K562 (cell line): ENCODE data around the gene KCND2. TPM values are rescaled to one million over a fixed set of nuclear protein-coding genes. Genes with fewer than 3 reads are reported as not detected.

Source experiments
- ATAC-seq: fragments of 200-7000 bp; cut with Tn5 transposase; 3 replicates; pipeline ENCODE4 v1.9.1; 2020; ENCODE audit warnings: moderate library complexity
- BruUV-seq: library from RNA; stranded (reverse); fragments of 400-500 nt; replicated peaks from 2 replicates; lab custom pipeline; 2021; lab: Mats Ljungman, UMichigan
- CTCF ChIA-PET: fragments of 300-600 bp; formaldehyde crosslinking; extraction: SDS; loops from one replicate; lab custom pipeline; 2021; ENCODE audit warnings: low intra/inter-chr PET ratio; lab: Yijun Ruan, JAX
- POLR2A ChIA-PET: fragments of 300-600, 350-650 bp; sonication (Branson Sonifier 250); formaldehyde crosslinking; extraction: SDS; loops from one replicate; lab custom pipeline; 2021; ENCODE audit warnings: antibody characterized with exemption, inconsistent platforms; lab: Yijun Ruan, JAX
- DNase-seq, 4 experiments: peaks; one replicate each; pipeline versions ENCODE4 v3.0.0 to v3.0.0-alpha.2; 2011 to 2018; ENCODE audit warnings: low spot score in 3 of 4, mixed read lengths in 3 of 4; ENCODE audit errors: extremely low read depth in 1 of 4
- FAIRE-seq: peaks from 2 replicates; lab custom pipeline; 2011; peaks lifted over from hg19 to GRCh38; lab: Jason Lieb, UNC
- H2AFZ ChIP-seq: 2 replicates; pipeline ENCODE4 v1.6.0; 2011; ENCODE audit warnings: low read depth, low read length, control low read depth, inconsistent platforms
- H3K27ac ChIP-seq: fragments of 200-600 bp; 3 replicates; pipeline ENCODE4 v1.8.0; 2011; ENCODE audit warnings: low read depth, mild to moderate bottlenecking, control low read depth, inconsistent platforms, low read length, moderate library complexity, mixed read lengths; ENCODE audit errors: extremely low read depth
- H3K27me3 ChIP-seq, 2 experiments: fragments of 300-600 bp in 1 of 2; 2 replicates in 1 of 2; 3 replicates in 1 of 2; pipeline versions ENCODE4 v1.6.0 to v1.8.0; 2011; ENCODE audit warnings: inconsistent platforms in 2 of 2, low read length in 2 of 2, mild to moderate bottlenecking in 1 of 2, mixed read lengths in 1 of 2, moderate library complexity in 1 of 2; ENCODE audit not compliant: control insufficient read depth in 2 of 2, insufficient read depth in 2 of 2
- H3K36me3 ChIP-seq: fragments of 300-600 bp; 3 replicates; pipeline ENCODE4 v1.8.0; 2011; ENCODE audit warnings: mild to moderate bottlenecking, low read length, inconsistent platforms; ENCODE audit not compliant: control insufficient read depth, insufficient read depth
- H3K4me1 ChIP-seq, 2 experiments: fragments of 200-600 bp in 1 of 2; replicated peaks in 1 of 2; 2 replicates in 1 of 2; 3 replicates in 1 of 2; pipeline versions ENCODE4 v1.5.1 to v1.8.0; 2011; ENCODE audit warnings: inconsistent platforms in 2 of 2, low read length in 2 of 2, mild to moderate bottlenecking in 1 of 2, mixed read lengths in 1 of 2, moderate library complexity in 1 of 2; ENCODE audit not compliant: control insufficient read depth in 2 of 2, insufficient read depth in 2 of 2
- H3K4me2 ChIP-seq: 2 replicates; pipeline ENCODE4 v1.6.1; 2011; ENCODE audit warnings: low read length, control low read depth, inconsistent platforms, mixed read lengths; ENCODE audit not compliant: insufficient read depth
- H3K4me3 ChIP-seq: fragments of 200-600 bp; sonication (generic), shearing (Covaris generic); 2 replicates; pipeline ENCODE4 v1.5.1; 2016; ENCODE audit warnings: control low read depth, inconsistent platforms
- H3K79me2 ChIP-seq: fragments of 200-600 bp; 3 replicates; pipeline ENCODE4 v1.8.0; 2011; ENCODE audit warnings: low read length, inconsistent platforms; ENCODE audit not compliant: control insufficient read depth, insufficient read depth
- H3K9ac ChIP-seq, 2 experiments: 2 replicates each; pipeline versions ENCODE4 v1.6.0 to v1.6.1; 2011; ENCODE audit warnings: low read depth in 2 of 2, low read length in 2 of 2, control low read depth in 1 of 2, inconsistent platforms in 1 of 2, mild to moderate bottlenecking in 1 of 2, mixed read lengths in 1 of 2; ENCODE audit not compliant: insufficient read depth in 1 of 2
- H3K9me1 ChIP-seq: one replicate; pipeline ENCODE4 v1.6.0; 2011; ENCODE audit warnings: inconsistent platforms, mild to moderate bottlenecking, low read length, moderate library complexity; ENCODE audit not compliant: control insufficient read depth, insufficient read depth
- H3K9me3 ChIP-seq: replicated peaks from 2 replicates; pipeline ENCODE4 v1.5.1; 2011; ENCODE audit warnings: low read depth, low read length, inconsistent platforms; ENCODE audit not compliant: control insufficient read depth, insufficient read depth
- H4K20me1 ChIP-seq: replicated peaks from 2 replicates; pipeline ENCODE4 v1.6.1; 2011; ENCODE audit warnings: low read length, inconsistent platforms, mixed read lengths; ENCODE audit not compliant: control insufficient read depth, insufficient read depth
- CHD2 ChIP-seq: IDR thresholded peaks from 2 replicates; pipeline ENCODE4 v1.6.1; 2011; ENCODE audit warnings: low read depth, low read length
- IFI16 ChIP-seq: fragments of 250-450 bp; sonication (Bioruptor Pico); IDR thresholded peaks from 2 replicates; pipeline ENCODE4 v2.1.2; 2022; ENCODE audit warnings: mild to moderate bottlenecking, inconsistent platforms
- ZBTB1 ChIP-seq: sonication (generic); formaldehyde crosslinking; IDR thresholded peaks from 2 replicates; pipeline ENCODE4 v1.8.1; 2023; ENCODE audit warnings: missing genetic modification reagents, low read depth, mild to moderate bottlenecking, borderline replicate concordance
- ZNF124 ChIP-seq: sonication (generic); formaldehyde crosslinking; IDR thresholded peaks from 2 replicates; pipeline ENCODE4 v1.8.1; 2022; ENCODE audit warnings: missing genetic modification reagents
- WGBS: fragments of 100-300 bp; shearing (Covaris generic); methylation state at CpG from one replicate; pipeline ENCODE4 v1.1.6; 2016; ENCODE audit warnings: low coverage, mixed read lengths; ENCODE audit not compliant: insufficient coverage; ENCODE audit errors: missing lambda C conversion rate; 5-methylcytosine and 5-hydroxymethylcytosine counted together
- in situ Hi-C: fragments of 300-500 bp; cut with MboI; formaldehyde crosslinking; loops from 4 replicates; pipeline ENCODE4 v1.15.0; 2018; ENCODE audit warnings: inconsistent platforms, mixed read lengths
- intact Hi-C: fragments of 100-400 bp; cut with micrococcal nuclease; formaldehyde crosslinking; loops from 2 replicates; pipeline ENCODE4 v1.14.2; 2022
- polyA plus RNA-seq, 8 experiments: library from polyadenylated mRNA; depleted of rRNA in 4 of 8; stranded (reverse) in 5 of 8; unstranded in 3 of 8; fragments of >200 nt; fragmentation: Nextera tagmentation in 2 of 8; fragmentation: Illumina TruSeq in 1 of 8; extraction: Ambion mirVana in 2 of 8; extraction: Trizol in 1 of 8; gene quantifications; 2 replicates each; pipeline versions ENCODE4 v1.2.1 to v1.2.3, GENCODE V29; 2011 to 2014; ENCODE audit warnings: inconsistent platforms in 1 of 8, missing spikeins in 1 of 8
- total RNA-seq, 7 experiments: library from RNA; depleted of rRNA in 6 of 7; stranded (reverse); fragments of >200 nt in 6 of 7; fragmentation: Illumina TruSeq in 2 of 7; extraction: Trizol in 2 of 7; gene quantifications; 2 replicates each; pipeline versions ENCODE4 v1.2.1 to v1.2.3, GENCODE V29; 2011 to 2021; ENCODE audit warnings: low replicate concordance in 1 of 7

Gene KCND2
- total and polyA plus RNA-seq, 9 of the 15 experiments (the other 6 are each of a cell fraction or from before 2014, with no cell fraction given) = 0.03 to 0.12 TPM; not detected in 7

- FAIRE-seq = no peak
- Histone ChIP-seq H2AFZ (no peak overlapping the region), H3K27me3 (no peaks in the 10 kb centered on the region), H3K4me3 (no peak overlapping the region), H3K9me1 (no peaks in the 10 kb centered on the region), H3K36me3 (no peaks in the 10 kb centered on the region), H3K9me3 (no peaks in the 10 kb centered on the region), H3K79me2 (no peaks in the 10 kb centered on the region), H3K4me1 (no peaks in the 10 kb centered on the region), H3K4me2 (no peak overlapping the region), H4K20me1 (no peaks in the 10 kb centered on the region), H3K27ac (no peak overlapping the region), H3K9ac (no peak overlapping the region)
- TF ChIP-seq IFI16 (CRISPR knock-in tag) = no peak
- POLR2A ChIA-PET = no interaction called here
- intact Hi-C loops (no loop called here), in situ Hi-C loops (no loop called here)
- DNase-seq = no peak
- CTCF ChIA-PET = interaction anchor here (0.6 kb wide), 1 partner anchor 616 kb away, joined by 4 read pairs; no protein-coding TSS in a partner anchor
- no peak for ATAC-seq
- no TSS peak for BruUV-seq
These were observed 232.8 kb downstream of the KCND2 start for GRCh38 chr7:120505770-120506169.

GRCh38 chr7:120512701-120513100, 239.7 kb downstream of the KCND2 start:
- Histone ChIP-seq H3K4me1 (no peaks in the 10 kb centered on the region), H3K9ac (no peak overlapping the region), H3K9me1 (no peaks in the 10 kb centered on the region), H3K79me2 (no peaks in the 10 kb centered on the region), H3K36me3 (no peaks in the 10 kb centered on the region), H3K27ac (no peak overlapping the region), H3K27me3 (no peaks in the 10 kb centered on the region), H3K4me2 (no peak overlapping the region), H2AFZ (no peak overlapping the region), H3K4me3 (no peak overlapping the region), H4K20me1 (no peaks in the 10 kb centered on the region), H3K9me3 (0 out of 2 replicates have a peak, but pooled peaks cover 2% of the 10 kb centered on the region)
- WGBS = 0% methylated on average over 3 of the region's 3 CpGs
- ATAC-seq (no peak), DNase-seq (no peak), FAIRE-seq (no peak)
- TF ChIP-seq CHD2 (no peak), ZBTB1 (CRISPR knock-in tag) (no peak), ZNF124 (no peak)
- in situ Hi-C loops (no loop called here), intact Hi-C loops (no loop called here)
- CTCF ChIA-PET = no interaction called here
- no TSS peak for BruUV-seq
- POLR2A ChIA-PET = no interaction called here
